Measurements from ENCODE around the gene PFAS. TPM values are rescaled to one million over a fixed set of nuclear protein-coding genes. Genes with fewer than 3 reads are reported as not detected.

Gene PFAS
- total RNA-seq, 1 experiment from 2014 or later, result 246 TPM

GRCh38 chr17:8300627-8301242, 51.6 kb downstream of the PFAS start (continued):
- TF ChIP-seq PRDM15 (CRISPR knock-in tag; IDR thresholded peaks at IDR 0.05) (no peak), E2F4 (CRISPR knock-in tag; IDR thresholded peaks at IDR 0.05; ENCODE audit: borderline replicate concordance, low read depth) (no peak), ERG (CRISPR knock-in tag; IDR thresholded peaks at IDR 0.05) (no peak), FOXP4 (CRISPR knock-in tag; IDR thresholded peaks at IDR 0.05) (no peak), ATF3 (CRISPR knock-in tag; conservative IDR thresholded peaks at IDR 0.05) (no peak)

GRCh38 chr17:8310601-8311123, 61.6 kb downstream of the PFAS start:
- no peak for TF ChIP-seq FOXJ3 (CRISPR knock-in tag; IDR thresholded peaks at IDR 0.05; ENCODE audit: borderline replicate concordance)
- no peaks in the 10 kb centered on the region for H3K36me3 Mint-ChIP-seq
- H3K9me3 Mint-ChIP-seq, result no peaks in the 10 kb centered on the region
- H3K27ac Mint-ChIP-seq, result no peak overlapping the region
- POLR2A ChIA-PET, result no interaction called here
- peaks cover 19% of the 10 kb centered on the region for H3K27me3 Mint-ChIP-seq (ENCODE audit: low read depth)
- CTCF ChIA-PET, result no interaction called here
- peaks cover 27% of the 10 kb centered on the region for H3K4me1 Mint-ChIP-seq
- ATAC-seq, result no peak
- no peak for DNase-seq (ENCODE audit: low spot score)
- H3K4me3 Mint-ChIP-seq, result no peak overlapping the region

- POLR2A ChIA-PET, result no interaction called here
- DNase-seq (ENCODE audit: low spot score), result no peak
- Mint-ChIP-seq H3K36me3 (no peaks in the 10 kb centered on the region), H3K4me1 (peaks cover 33% of the 10 kb centered on the region), H3K9me3 (no peaks in the 10 kb centered on the region), H3K4me3 (no peak overlapping the region), H3K27me3 (ENCODE audit: low read depth) (peaks cover 25% of the 10 kb centered on the region), H3K27ac (no peak overlapping the region)
- CTCF ChIA-PET, result no interaction called here
- ATAC-seq, result no peak
- TF ChIP-seq ZNF281 (CRISPR knock-in tag; IDR thresholded peaks at IDR 0.05) (no peak), JAZF1 (CRISPR knock-in tag; IDR thresholded peaks at IDR 0.05) (no peak), AFF4 (CRISPR knock-in tag; IDR thresholded peaks at IDR 0.05; ENCODE audit: borderline replicate concordance) (no peak), ZNF232 (CRISPR knock-in tag; IDR thresholded peaks at IDR 0.05) (no peak), IRF1 (CRISPR knock-in tag; IDR thresholded peaks at IDR 0.05) (no peak), ZSCAN18 (CRISPR knock-in tag; IDR thresholded peaks at IDR 0.05) (no peak)
Measured at GRCh38 chr17:8311131-8311790, 62.2 kb downstream of the PFAS start.

Measured in WTC11 (cell line).